HCT116 (cell line): ENCODE data around the gene ACTBL2. TPM values are rescaled to one million over a fixed set of nuclear protein-coding genes. Genes with fewer than 3 reads are reported as not detected.

ENCODE experiments used
- ATAC-seq: fragments of 200-7000 bp; cut with Tn5 transposase; 2 replicates; pipeline ENCODE4 v1.9.1; 2020; ENCODE audit warnings: mild to moderate bottlenecking, moderate library complexity
- BruUV-seq: library from RNA; stranded (reverse); fragments of 400-500 nt; replicated peaks from 2 replicates; lab custom pipeline; 2021; lab: Mats Ljungman, UMichigan
- CTCF ChIA-PET: fragments of 300-600 bp; sonication (Branson Sonifier 250); formaldehyde crosslinking; loops from one replicate; lab custom pipeline; 2021; ENCODE audit warnings: antibody characterized with exemption; lab: Charles Lee
- POLR2A ChIA-PET: fragments of 300-600, 350-600 bp; sonication (Branson Sonifier 250); formaldehyde crosslinking; loops from one replicate; lab custom pipeline; 2021; ENCODE audit warnings: antibody characterized with exemption; lab: Charles Lee
- RAD21 ChIA-PET, 2 experiments: fragments of 300-600 bp; sonication (Branson Sonifier 250); formaldehyde crosslinking; loops; one replicate each; lab custom pipeline; 2023; ENCODE audit warnings: low total read pairs in 2 of 2; ENCODE audit not compliant: uncharacterized antibody in 2 of 2, unreplicated experiment in 2 of 2, low non-redundant PET in 1 of 2; lab: Charles Lee
- DNase-seq: peaks from one replicate; pipeline ENCODE4 v3.0.0-alpha.2; 2010; ENCODE audit warnings: low read depth, low spot score
- H2AFZ ChIP-seq: fragments of 200-600 bp; shearing (Covaris generic), sonication (generic); 2 replicates; pipeline ENCODE4 v1.6.1; 2017; ENCODE audit warnings: low read depth, mixed run types, mixed read lengths, antibody characterized with exemption, low read length; ENCODE audit not compliant: poor library complexity, severe bottlenecking
- H3K27ac ChIP-seq: 2 replicates; pipeline ENCODE4 v1.5.1; 2012; ENCODE audit warnings: low read depth, low read length
- H3K27me3 ChIP-seq: fragments of 200-600 bp; sonication (generic); 2 replicates; pipeline ENCODE4 v1.6.1; 2016; ENCODE audit warnings: mixed run types, low read length, mixed read lengths; ENCODE audit not compliant: insufficient read depth
- H3K36me3 ChIP-seq, 2 experiments: fragments of 200-500 bp in 1 of 2; fragments of 200-600 bp in 1 of 2; sonication (Bioruptor generic) in 1 of 2; sonication (generic) in 1 of 2; 2 replicates each; pipeline versions ENCODE4 v1.5.1 to v1.6.1; 2014 to 2016; ENCODE audit warnings: low read length in 2 of 2, inconsistent platforms in 1 of 2, mixed read lengths in 1 of 2, mixed run types in 1 of 2; ENCODE audit not compliant: insufficient read depth in 2 of 2, control insufficient read depth in 1 of 2
- H3K4me1 ChIP-seq, 2 experiments: fragments of 200-600 bp in 1 of 2; sonication (generic) in 1 of 2; 2 replicates each; pipeline versions ENCODE4 v1.5.1 to v1.6.1; 2012 to 2017; ENCODE audit warnings: low read length in 2 of 2, inconsistent platforms in 1 of 2, mild to moderate bottlenecking in 1 of 2, mixed read lengths in 1 of 2, mixed run types in 1 of 2, moderate library complexity in 1 of 2; ENCODE audit not compliant: insufficient read depth in 2 of 2, control insufficient read depth in 1 of 2
- H3K4me2 ChIP-seq: fragments of 200-600 bp; sonication (generic); 2 replicates; pipeline ENCODE4 v1.6.1; 2017; ENCODE audit warnings: mixed run types, low read length, mixed read lengths
- H3K4me3 ChIP-seq, 2 experiments: fragments of 200-600 bp in 1 of 2; sonication (generic) in 1 of 2; replicated peaks in 1 of 2; 2 replicates each; pipeline ENCODE4 v1.5.1; 2011 to 2016; ENCODE audit warnings: low read length in 2 of 2, control low read depth in 1 of 2, low read depth in 1 of 2, mild to moderate bottlenecking in 1 of 2, mixed read lengths in 1 of 2, mixed run types in 1 of 2
- H3K79me2 ChIP-seq: fragments of 200-600 bp; sonication (generic); 2 replicates; pipeline ENCODE4 v1.6.1; 2017; ENCODE audit warnings: mild to moderate bottlenecking, mixed run types, low read length, moderate library complexity, mixed read lengths; ENCODE audit not compliant: insufficient read depth
- H3K9ac ChIP-seq: fragments of 200-600 bp; sonication (generic); 2 replicates; pipeline ENCODE4 v1.6.1; 2016; ENCODE audit warnings: low read length, mixed read lengths
- H3K9me2 ChIP-seq: fragments of 200-600 bp; sonication (generic), shearing (Covaris generic); 2 replicates; pipeline ENCODE4 v1.6.1; 2017; ENCODE audit warnings: mixed run types, mild to moderate bottlenecking, moderate library complexity; ENCODE audit not compliant: insufficient read depth
- H3K9me3 ChIP-seq, 2 experiments: fragments of 200-500 bp in 1 of 2; fragments of 200-600 bp in 1 of 2; sonication (Bioruptor generic) in 1 of 2; sonication (generic) in 1 of 2; 2 replicates each; pipeline ENCODE4 v1.6.1; 2014 to 2017; ENCODE audit warnings: low read length in 2 of 2, mixed read lengths in 2 of 2, inconsistent platforms in 1 of 2, low read depth in 1 of 2, mild to moderate bottlenecking in 1 of 2, mixed run types in 1 of 2, moderate library complexity in 1 of 2; ENCODE audit not compliant: control insufficient read depth in 1 of 2, insufficient read depth in 1 of 2
- H4K20me1 ChIP-seq: fragments of 200-600 bp; sonication (generic), shearing (Covaris generic); 2 replicates; pipeline ENCODE4 v1.6.1; 2017; ENCODE audit warnings: mixed run types, mild to moderate bottlenecking, moderate library complexity; ENCODE audit not compliant: insufficient read depth
- CBX3 ChIP-seq: IDR thresholded peaks from 2 replicates; pipeline ENCODE4 v1.6.1; 2012; ENCODE audit warnings: low read depth
- EGR1 ChIP-seq: IDR thresholded peaks from 2 replicates; pipeline ENCODE4 v1.6.1; 2012; ENCODE audit warnings: low read depth
- EZH2 ChIP-seq: fragments of 200-600 bp; sonication (generic); IDR thresholded peaks from 2 replicates; pipeline ENCODE4 v1.6.1; 2017; ENCODE audit warnings: antibody characterized with exemption, mixed run types
- FOSL1 ChIP-seq: IDR thresholded peaks from 2 replicates; pipeline ENCODE4 v1.6.1; 2012; ENCODE audit warnings: low read depth
- POLR2A ChIP-seq: IDR thresholded peaks from 2 replicates; pipeline ENCODE4 v1.7.0; 2011; ENCODE audit warnings: borderline replicate concordance; ENCODE audit not compliant: insufficient read depth, insufficient read length; ENCODE audit errors: extremely low read depth
- POLR2AphosphoS5 ChIP-seq: IDR thresholded peaks from 2 replicates; pipeline ENCODE4 v1.6.1; 2011; ENCODE audit warnings: mild to moderate bottlenecking, low read depth, low read length, moderate library complexity
- RAD21 ChIP-seq: IDR thresholded peaks from 2 replicates; pipeline ENCODE4 v1.6.1; 2012; ENCODE audit warnings: low read depth, mild to moderate bottlenecking
- SIN3A ChIP-seq: IDR thresholded peaks from 2 replicates; pipeline ENCODE4 v1.6.1; 2012; ENCODE audit warnings: low read depth
- SP1 ChIP-seq: IDR thresholded peaks from 2 replicates; pipeline ENCODE4 v1.6.1; 2012; ENCODE audit warnings: low read depth
- SRF ChIP-seq: IDR thresholded peaks from 2 replicates; pipeline ENCODE4 v1.6.1; 2012; ENCODE audit warnings: low read depth
- YY1 ChIP-seq: IDR thresholded peaks from 2 replicates; pipeline ENCODE4 v1.6.1; 2011; ENCODE audit warnings: low read length, low read depth, moderate library complexity, mild to moderate bottlenecking; ENCODE audit not compliant: insufficient replicate concordance; ENCODE audit errors: extremely low read depth
- ZFX ChIP-seq: fragments of 450-650 bp; IDR thresholded peaks from 2 replicates; pipeline ENCODE4 v1.6.1; 2017
- intact Hi-C: fragments of 100-400 bp; cut with micrococcal nuclease; formaldehyde crosslinking; loops from 2 replicates; pipeline ENCODE4 v1.10.0; 2022
- total RNA-seq: library from RNA; stranded (reverse); gene quantifications from one replicate; pipeline ENCODE4 v1.2.1, GENCODE V29; 2021; ENCODE audit not compliant: unreplicated experiment
- TF ChIP-seq, protein P1 (sequence below): IDR thresholded peaks from 2 replicates; pipeline ENCODE4 v1.6.1; 2012
- TF ChIP-seq, protein P2 (sequence below): IDR thresholded peaks from 2 replicates; pipeline ENCODE4 v1.6.1; 2011; ENCODE audit warnings: mild to moderate bottlenecking, low read length, moderate library complexity; ENCODE audit not compliant: insufficient replicate concordance; ENCODE audit errors: extremely low read depth
- TF ChIP-seq, protein P3 (sequence below): IDR thresholded peaks from 2 replicates; pipeline ENCODE4 v1.6.1; 2012
- TF ChIP-seq, protein P4 (sequence below), 3 experiments: fragments of 200-600 bp in 1 of 3; sonication (generic) in 1 of 3; IDR thresholded peaks in 2 of 3; conservative IDR thresholded peaks in 1 of 3; 2 replicates each; pipeline ENCODE4 v1.5.1; 2012 to 2017; ENCODE audit warnings: low read depth in 2 of 3, low read length in 2 of 3, antibody characterized with exemption in 1 of 3, borderline replicate concordance in 1 of 3, control low read depth in 1 of 3, mild to moderate bottlenecking in 1 of 3, mixed read lengths in 1 of 3, mixed run types in 1 of 3, moderate library complexity in 1 of 3; ENCODE audit not compliant: insufficient read depth in 1 of 3

The ACTBL2 gene
- total RNA-seq, 1 experiment from 2014 or later = 0.07 TPM

DNA sequence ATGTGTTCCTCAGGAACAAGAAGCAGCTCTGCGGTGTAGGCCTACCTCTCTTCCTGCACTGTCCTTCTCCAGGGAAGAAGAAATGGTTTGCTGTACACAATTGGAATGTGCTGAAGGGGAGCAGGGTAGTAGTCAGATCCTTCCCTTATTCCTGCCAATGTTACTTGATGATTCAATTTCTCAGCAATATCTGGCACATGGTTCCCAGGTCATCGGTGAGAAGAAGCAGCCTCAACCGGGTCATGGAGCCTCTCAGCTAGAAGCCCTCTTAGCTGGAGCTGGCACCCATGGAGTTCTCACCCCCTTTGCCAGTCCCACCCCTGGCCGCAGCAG is 36.9 kb downstream of the ACTBL2 start:
- Histone ChIP-seq H3K4me3 (no peak overlapping the region), H3K9ac (no peak overlapping the region), H2AFZ (no peak overlapping the region), H3K79me2 (no peaks in the 10 kb centered on the region), H3K36me3 (no peaks in the 10 kb centered on the region), H3K9me2 (no peaks in the 10 kb centered on the region), H3K4me2 (no peak overlapping the region), H3K27me3 (no peaks in the 10 kb centered on the region), H3K9me3 (no peaks in the 10 kb centered on the region), H4K20me1 (no peaks in the 10 kb centered on the region), H3K27ac (no peak overlapping the region), H3K4me1 (peaks cover 18 to 22% of the 10 kb centered on the region in 2 experiments; a peak in 3 of 4 replicates)
- CTCF ChIA-PET = interaction anchor here (0.7 kb wide), 1 partner anchor 11 kb away, joined by 3 read pairs; no protein-coding TSS in a partner anchor
- ATAC-seq = no peak
- POLR2A ChIA-PET = no interaction called here
- TF ChIP-seq EZH2 (no peak), YY1 (no peak), POLR2AphosphoS5 (no peak), FOSL1 (no peak), POLR2A (no peak)
- TF ChIP-seq, protein P1, sequence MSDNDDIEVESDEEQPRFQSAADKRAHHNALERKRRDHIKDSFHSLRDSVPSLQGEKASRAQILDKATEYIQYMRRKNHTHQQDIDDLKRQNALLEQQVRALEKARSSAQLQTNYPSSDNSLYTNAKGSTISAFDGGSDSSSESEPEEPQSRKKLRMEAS = no peak
- RAD21 ChIA-PET = no interaction called here
- BruUV-seq = no TSS peak
- DNase-seq = no peak
- intact Hi-C loops = no loop called here

DNA sequence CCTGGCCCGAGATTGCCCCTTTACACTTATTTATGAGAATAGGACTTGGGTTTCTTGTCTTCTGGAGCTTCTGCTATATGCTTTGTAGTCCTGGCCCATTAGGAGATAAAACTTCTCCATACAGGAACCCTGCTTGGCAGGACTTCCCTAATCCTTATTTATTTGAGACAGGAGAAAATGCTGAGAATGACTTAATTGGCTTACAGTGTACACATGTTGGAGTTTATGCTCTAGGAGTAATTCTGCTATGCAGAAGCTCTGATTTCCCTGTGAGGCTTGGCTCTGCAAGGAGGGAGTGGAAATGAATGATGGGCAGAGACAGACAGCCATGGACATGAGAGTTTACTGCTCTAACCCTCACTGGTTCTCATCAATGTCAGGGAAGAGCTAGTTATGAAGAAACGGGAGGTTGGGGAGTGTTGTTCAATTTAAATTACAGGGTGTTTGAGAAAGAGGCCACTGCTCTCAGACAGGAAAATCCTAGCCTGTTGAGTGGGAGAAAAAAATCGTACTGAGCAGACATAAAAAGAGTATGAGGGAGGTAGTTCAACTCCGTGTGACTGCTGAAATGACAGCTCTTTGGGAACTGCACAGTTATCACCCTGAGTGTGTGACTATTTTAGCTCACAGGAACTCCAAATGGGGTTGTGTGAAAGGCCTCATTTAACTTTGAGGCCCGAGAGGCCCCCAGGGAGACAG is 37.5 kb downstream of the ACTBL2 start:
- no TSS peak for BruUV-seq
- ChIA-PET POLR2A (no interaction called here), RAD21 (no interaction called here), CTCF (interaction anchor here (0.7 kb wide), 1 partner anchor 10 kb away, joined by 3 read pairs; no protein-coding TSS in a partner anchor)
- Histone ChIP-seq H3K9me3 (no peaks in the 10 kb centered on the region), H3K4me3 (no peak overlapping the region), H3K4me2 (no peak overlapping the region), H4K20me1 (no peaks in the 10 kb centered on the region), H3K27ac (no peak overlapping the region), H3K9me2 (no peaks in the 10 kb centered on the region), H2AFZ (no peak overlapping the region), H3K36me3 (no peaks in the 10 kb centered on the region), H3K79me2 (no peaks in the 10 kb centered on the region), H3K9ac (no peak overlapping the region), H3K27me3 (no peaks in the 10 kb centered on the region), H3K4me1 (peaks cover 18 to 23% of the 10 kb centered on the region in 2 experiments; a peak in 3 of 4 replicates)
- ATAC-seq = no peak
- intact Hi-C loops = no loop called here
- no peak for DNase-seq
- TF ChIP-seq SP1 = no peak
- TF ChIP-seq SIN3A = no peak
- TF ChIP-seq, protein P1 = no peak
- no peak for TF ChIP-seq RAD21
- no peak for TF ChIP-seq YY1
- no peak for TF ChIP-seq EGR1
- TF ChIP-seq, protein P2, sequence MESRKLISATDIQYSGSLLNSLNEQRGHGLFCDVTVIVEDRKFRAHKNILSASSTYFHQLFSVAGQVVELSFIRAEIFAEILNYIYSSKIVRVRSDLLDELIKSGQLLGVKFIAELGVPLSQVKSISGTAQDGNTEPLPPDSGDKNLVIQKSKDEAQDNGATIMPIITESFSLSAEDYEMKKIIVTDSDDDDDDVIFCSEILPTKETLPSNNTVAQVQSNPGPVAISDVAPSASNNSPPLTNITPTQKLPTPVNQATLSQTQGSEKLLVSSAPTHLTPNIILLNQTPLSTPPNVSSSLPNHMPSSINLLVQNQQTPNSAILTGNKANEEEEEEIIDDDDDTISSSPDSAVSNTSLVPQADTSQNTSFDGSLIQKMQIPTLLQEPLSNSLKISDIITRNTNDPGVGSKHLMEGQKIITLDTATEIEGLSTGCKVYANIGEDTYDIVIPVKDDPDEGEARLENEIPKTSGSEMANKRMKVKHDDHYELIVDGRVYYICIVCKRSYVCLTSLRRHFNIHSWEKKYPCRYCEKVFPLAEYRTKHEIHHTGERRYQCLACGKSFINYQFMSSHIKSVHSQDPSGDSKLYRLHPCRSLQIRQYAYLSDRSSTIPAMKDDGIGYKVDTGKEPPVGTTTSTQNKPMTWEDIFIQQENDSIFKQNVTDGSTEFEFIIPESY = no peak
- no peak for TF ChIP-seq CBX3
- TF ChIP-seq, protein P3, sequence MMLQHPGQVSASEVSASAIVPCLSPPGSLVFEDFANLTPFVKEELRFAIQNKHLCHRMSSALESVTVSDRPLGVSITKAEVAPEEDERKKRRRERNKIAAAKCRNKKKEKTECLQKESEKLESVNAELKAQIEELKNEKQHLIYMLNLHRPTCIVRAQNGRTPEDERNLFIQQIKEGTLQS = no peak
- TF ChIP-seq POLR2A = no peak
- TF ChIP-seq, protein P4, sequence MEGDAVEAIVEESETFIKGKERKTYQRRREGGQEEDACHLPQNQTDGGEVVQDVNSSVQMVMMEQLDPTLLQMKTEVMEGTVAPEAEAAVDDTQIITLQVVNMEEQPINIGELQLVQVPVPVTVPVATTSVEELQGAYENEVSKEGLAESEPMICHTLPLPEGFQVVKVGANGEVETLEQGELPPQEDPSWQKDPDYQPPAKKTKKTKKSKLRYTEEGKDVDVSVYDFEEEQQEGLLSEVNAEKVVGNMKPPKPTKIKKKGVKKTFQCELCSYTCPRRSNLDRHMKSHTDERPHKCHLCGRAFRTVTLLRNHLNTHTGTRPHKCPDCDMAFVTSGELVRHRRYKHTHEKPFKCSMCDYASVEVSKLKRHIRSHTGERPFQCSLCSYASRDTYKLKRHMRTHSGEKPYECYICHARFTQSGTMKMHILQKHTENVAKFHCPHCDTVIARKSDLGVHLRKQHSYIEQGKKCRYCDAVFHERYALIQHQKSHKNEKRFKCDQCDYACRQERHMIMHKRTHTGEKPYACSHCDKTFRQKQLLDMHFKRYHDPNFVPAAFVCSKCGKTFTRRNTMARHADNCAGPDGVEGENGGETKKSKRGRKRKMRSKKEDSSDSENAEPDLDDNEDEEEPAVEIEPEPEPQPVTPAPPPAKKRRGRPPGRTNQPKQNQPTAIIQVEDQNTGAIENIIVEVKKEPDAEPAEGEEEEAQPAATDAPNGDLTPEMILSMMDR (IDR thresholded peaks at IDR 0.05 in 2 of 3, conservative IDR thresholded peaks at IDR 0.05 in 1 of 3; ENCODE audit: borderline replicate concordance in 1 of 3, insufficient read depth in 1 of 3, low read depth in 2 of 3, low read length in 2 of 3) = no peak
- TF ChIP-seq ZFX = no peak
- no peak for TF ChIP-seq SRF
